Bronchial epithelial cell (primary cell): ENCODE measurements around the gene POLR2L. TPM values are rescaled to one million over a fixed set of nuclear protein-coding genes. Genes with fewer than 3 reads are reported as not detected.
A peak's percentile ranks its signal among the peaks of the same experiment; 100 is the strongest.

Experiments
- DNase-seq: peaks from one replicate; pipeline ENCODE4 v3.0.0-alpha.2; 2010; ENCODE audit warnings: low read depth
- FAIRE-seq: peaks from 2 replicates; lab custom pipeline; 2011; peaks lifted over from hg19 to GRCh38; lab: Jason Lieb, UNC
- H3K27me3 ChIP-seq: 2 replicates; pipeline ENCODE4 v1.5.1; 2011; ENCODE audit warnings: low read length; ENCODE audit not compliant: control insufficient read depth, insufficient read depth
- H3K36me3 ChIP-seq: 2 replicates; pipeline ENCODE4 v1.5.1; 2011; ENCODE audit warnings: low read length; ENCODE audit not compliant: control insufficient read depth, insufficient read depth
- H3K4me3 ChIP-seq: 2 replicates; pipeline ENCODE4 v1.5.1; 2011; ENCODE audit warnings: mild to moderate bottlenecking, low read depth, low read length, control low read depth
- CTCF ChIP-seq: IDR thresholded peaks from 2 replicates; pipeline ENCODE4 v1.5.1; 2011; ENCODE audit warnings: mild to moderate bottlenecking, moderate library complexity, low read length, control low read depth, inconsistent platforms; ENCODE audit not compliant: insufficient read depth, severe bottlenecking
- total RNA-seq: library from RNA; depleted of rRNA; stranded (reverse); fragments of >200 nt; gene quantifications from 2 replicates; pipeline ENCODE4 v1.2.1, GENCODE V29; 2014

The POLR2L gene
- total RNA-seq, 1 donor from 2014 or later = 8.7 TPM

GRCh38 chr11:860234-861104 lies 18.1 kb upstream of the POLR2L start:
- H3K36me3 ChIP-seq = no peaks in the 10 kb centered on the region
- H3K27me3 ChIP-seq = no peaks in the 10 kb centered on the region
- no peak for TF ChIP-seq CTCF
- no peak overlapping the region for H3K4me3 ChIP-seq
- DNase-seq (no peak), FAIRE-seq (no peak)

GRCh38 chr11:859394-860131 lies 17.2 kb upstream of the POLR2L start:
- DNase-seq = peak; percentile 67
- no peak for FAIRE-seq
- TF ChIP-seq CTCF = no peak
- no peak overlapping the region for H3K4me3 ChIP-seq
- no peaks in the 10 kb centered on the region for H3K27me3 ChIP-seq
- no peaks in the 10 kb centered on the region for H3K36me3 ChIP-seq

- Histone ChIP-seq H3K4me3 (no peak overlapping the region), H3K27me3 (no peaks in the 10 kb centered on the region), H3K36me3 (no peaks in the 10 kb centered on the region)
- TF ChIP-seq CTCF = no peak
- DNase-seq (no peak), FAIRE-seq (no peak)
Observed at GRCh38 chr11:858762-859339, 16.5 kb upstream of the POLR2L start.

GRCh38 chr11:858053-858761 lies 15.9 kb upstream of the POLR2L start:
- Histone ChIP-seq H3K36me3 (no peaks in the 10 kb centered on the region), H3K4me3 (no peak overlapping the region), H3K27me3 (no peaks in the 10 kb centered on the region)
- FAIRE-seq (no peak), DNase-seq (no peak)
- TF ChIP-seq CTCF = no peak

- no peak for TF ChIP-seq CTCF
- Histone ChIP-seq H3K4me3 (no peak overlapping the region), H3K27me3 (no peaks in the 10 kb centered on the region), H3K36me3 (peaks cover 1% of the 10 kb centered on the region)
- FAIRE-seq = no peak
- no peak for DNase-seq
Observed at GRCh38 chr11:856397-856796, 14.1 kb upstream of the POLR2L start.
